Glutamatergic neuron (in vitro differentiated cells): Measurements from ENCODE around the gene PGF. TPM values are rescaled to one million over a fixed set of nuclear protein-coding genes. Genes with fewer than 3 reads are reported as not detected.
A peak's percentile ranks its signal among the peaks of the same experiment; 100 is the strongest.

ENCODE experiments used
- DNase-seq: peaks from one replicate; pipeline ENCODE4 v3.0.0; 2022
- H3K27ac Mint-ChIP-seq: one replicate; pipeline ENCODE4 v1.8.0; 2020; ENCODE audit warnings: mild to moderate bottlenecking, mixed read lengths, inconsistent platforms; ENCODE audit not compliant: unreplicated experiment
- H3K27me3 Mint-ChIP-seq: one replicate; pipeline ENCODE4 v1.8.0; 2020; ENCODE audit warnings: mild to moderate bottlenecking, moderate library complexity, mixed read lengths, inconsistent platforms; ENCODE audit not compliant: unreplicated experiment
- H3K36me3 Mint-ChIP-seq: one replicate; pipeline ENCODE4 v1.8.0; 2020; ENCODE audit warnings: mild to moderate bottlenecking, mixed read lengths, inconsistent platforms; ENCODE audit not compliant: unreplicated experiment
- H3K4me1 Mint-ChIP-seq: one replicate; pipeline ENCODE4 v1.8.0; 2020; ENCODE audit warnings: mild to moderate bottlenecking, low read depth, mixed read lengths, inconsistent platforms; ENCODE audit not compliant: unreplicated experiment
- H3K4me3 Mint-ChIP-seq: one replicate; pipeline ENCODE4 v1.8.0; 2020; ENCODE audit warnings: mild to moderate bottlenecking, mixed read lengths, inconsistent platforms; ENCODE audit not compliant: unreplicated experiment
- H3K9me3 Mint-ChIP-seq: one replicate; pipeline ENCODE4 v1.8.0; 2020; ENCODE audit warnings: mild to moderate bottlenecking, moderate library complexity, mixed read lengths, inconsistent platforms; ENCODE audit not compliant: unreplicated experiment
- CTCF ChIP-seq: fragments of 200-600 bp; sonication (generic); IDR thresholded peaks from one replicate; pipeline ENCODE4 v1.5.0; 2021; ENCODE audit not compliant: partially characterized antibody, unreplicated experiment
- total RNA-seq: library from RNA; stranded (reverse); fragmentation: NEBNext Ultra II Directional; extraction: Animal tissue kit (Norgen Biotek cat#: 25700); gene quantifications from one replicate; pipeline ENCODE4 v1.2.1, GENCODE V29; 2021; ENCODE audit not compliant: unreplicated experiment

PGF gene
- total RNA-seq, 1 donor from 2014 or later: 7.9 TPM

DNA sequence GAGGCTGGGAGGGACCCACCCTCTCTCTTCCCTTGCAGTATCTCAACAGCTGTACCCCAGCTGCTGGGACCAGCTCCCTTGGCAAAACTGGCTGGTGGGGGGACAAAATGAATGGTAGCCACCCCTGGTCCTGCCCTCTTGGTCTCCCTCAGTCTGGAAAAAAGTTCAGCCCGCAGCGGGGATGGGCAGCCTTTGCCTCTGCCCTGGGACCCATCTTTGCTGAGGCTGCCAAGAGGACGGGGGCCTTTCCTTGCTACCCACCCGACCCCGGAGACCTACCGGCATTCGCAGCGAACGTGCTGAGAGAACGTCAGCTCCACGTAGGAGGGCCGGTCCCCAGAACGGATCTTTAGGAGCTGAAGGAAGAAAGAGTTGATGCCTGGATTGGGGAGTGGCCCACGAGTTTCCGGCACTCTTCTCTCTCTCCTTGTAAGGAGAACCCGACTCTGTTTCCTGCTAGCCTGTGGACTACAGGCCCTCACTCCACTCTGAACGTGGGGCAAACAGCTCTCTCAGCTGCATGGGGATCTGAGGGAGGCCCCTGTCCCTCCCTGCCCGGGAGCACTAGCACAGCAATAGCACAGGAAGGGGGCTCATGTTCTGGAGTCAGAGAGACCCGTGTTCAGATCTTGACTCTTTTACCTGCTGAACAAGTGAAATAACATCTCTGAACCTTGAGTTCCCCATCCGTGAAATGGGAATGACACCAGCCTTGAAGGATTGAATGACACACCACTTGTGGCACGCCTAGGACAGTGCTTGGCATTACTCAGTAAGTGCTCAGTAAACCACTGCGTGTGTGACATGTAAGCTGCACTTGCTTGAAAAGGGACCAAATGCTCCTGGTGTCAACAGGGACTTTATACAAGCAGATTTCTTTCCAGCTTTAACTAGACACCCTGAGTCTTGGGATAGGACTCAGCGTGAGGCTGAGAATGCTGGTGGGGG is 6.9 kb downstream of the PGF start:
- no peak overlapping the region for H3K27ac Mint-ChIP-seq

GRCh38 chr14:74947353-74948227 is 7.8 kb downstream of the PGF start:
- no peak overlapping the region for H3K27ac Mint-ChIP-seq
- no peak for TF ChIP-seq CTCF
- H3K4me1 Mint-ChIP-seq: peaks cover 8% of the 10 kb centered on the region
- H3K9me3 Mint-ChIP-seq: peaks cover 4% of the 10 kb centered on the region
- H3K27me3 Mint-ChIP-seq: peaks cover 8% of the 10 kb centered on the region
- no peaks in the 10 kb centered on the region for H3K36me3 Mint-ChIP-seq
- no peak overlapping the region for H3K4me3 Mint-ChIP-seq
- DNase-seq: no peak

More for the DNA sequence above, 6.9 kb downstream of the PGF start:
- H3K4me1 Mint-ChIP-seq: peaks cover 8% of the 10 kb centered on the region
- H3K4me3 Mint-ChIP-seq: no peak overlapping the region
- H3K9me3 Mint-ChIP-seq: peaks cover 4% of the 10 kb centered on the region
- peaks cover 6% of the 10 kb centered on the region for H3K27me3 Mint-ChIP-seq
- no peak for TF ChIP-seq CTCF
- no peaks in the 10 kb centered on the region for H3K36me3 Mint-ChIP-seq
- DNase-seq: no peak

DNA sequence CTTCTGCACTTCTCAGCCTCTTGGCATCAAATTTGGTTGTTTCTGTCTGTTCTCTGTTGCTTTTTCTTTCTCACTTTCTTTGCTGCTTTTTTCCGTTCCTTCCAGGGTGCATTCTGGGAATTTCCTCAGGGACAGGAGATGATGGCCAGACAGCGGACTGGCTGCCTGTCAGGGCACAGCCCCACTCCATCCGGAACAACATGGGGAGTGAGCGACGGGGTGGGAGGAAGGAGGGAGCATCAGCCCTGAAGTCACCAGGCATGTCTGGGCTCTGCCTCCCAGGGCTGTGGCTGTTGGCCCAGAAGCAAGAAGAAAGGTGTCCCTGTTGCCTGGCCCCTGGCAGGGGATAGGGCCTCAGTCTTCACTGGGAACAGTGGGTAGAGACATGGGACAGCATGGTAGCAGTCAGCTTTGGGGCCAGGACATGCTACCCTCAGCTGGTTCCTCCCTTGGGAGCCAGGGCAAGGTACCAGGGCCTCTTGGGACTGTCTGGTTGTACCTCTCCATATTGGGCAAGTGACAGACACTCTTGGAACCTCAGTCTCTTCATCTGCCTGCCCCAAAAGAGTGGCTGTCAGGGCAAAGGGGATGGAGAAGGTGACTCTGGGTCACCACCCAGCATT is 8.6 kb downstream of the PGF start:
- Mint-ChIP-seq H3K4me1 (peaks cover 11% of the 10 kb centered on the region), H3K36me3 (no peaks in the 10 kb centered on the region), H3K9me3 (peaks cover 4% of the 10 kb centered on the region), H3K27me3 (peaks cover 8% of the 10 kb centered on the region), H3K27ac (no peak overlapping the region), H3K4me3 (no peak overlapping the region)
- DNase-seq: no peak
- TF ChIP-seq CTCF: peak; percentile 50

GRCh38 chr14:74945852-74946658 is 9.3 kb downstream of the PGF start:
- no peaks in the 10 kb centered on the region for H3K36me3 Mint-ChIP-seq
- no peak overlapping the region for H3K27ac Mint-ChIP-seq
- TF ChIP-seq CTCF: peak; percentile 83
- H3K4me1 Mint-ChIP-seq: peaks cover 13% of the 10 kb centered on the region
- no peak overlapping the region for H3K4me3 Mint-ChIP-seq
- peaks cover 2% of the 10 kb centered on the region for H3K9me3 Mint-ChIP-seq
- DNase-seq: peak; percentile 91
- H3K27me3 Mint-ChIP-seq: peaks cover 8% of the 10 kb centered on the region
